Naive thymus-derived CD4-positive, alpha-beta T cell (primary cell): ENCODE data around the gene DUXB. TPM values are rescaled to one million over a fixed set of nuclear protein-coding genes. Genes with fewer than 3 reads are reported as not detected.

Source experiments
- ATAC-seq: fragments of 150-1000 bp; cut with Tn5 transposase; 2 replicates; pipeline ENCODE4 v1.10.0; 2021; ENCODE audit warnings: mild to moderate bottlenecking, moderate library complexity
- CTCF ChIA-PET: fragments of 350-600 bp; sonication (Branson Sonifier 250); formaldehyde crosslinking; loops from one replicate; lab custom pipeline; 2021; ENCODE audit warnings: antibody characterized with exemption; lab: Charles Lee
- POLR2A ChIA-PET: fragments of 350-600 bp; sonication (Branson Sonifier 250); formaldehyde crosslinking; loops from one replicate; lab custom pipeline; 2021; ENCODE audit warnings: antibody characterized with exemption, inconsistent platforms; lab: Charles Lee
- DNase-seq, 9 donors: peaks; one replicate each; pipeline versions ENCODE4 v3.0.0 to v3.0.0-alpha.2; 2020 to 2022; ENCODE audit warnings: mixed read lengths in 1 of 9
- H3K27ac ChIP-seq: one replicate; pipeline ENCODE4 v1.7.0; 2013; ENCODE audit warnings: mild to moderate bottlenecking, low read depth, low read length, moderate library complexity
- H3K27me3 ChIP-seq, 2 donors: one replicate each; pipeline ENCODE4 v1.7.0; 2013; ENCODE audit warnings: low read length in 2 of 2, mild to moderate bottlenecking in 2 of 2, moderate library complexity in 2 of 2; ENCODE audit not compliant: control insufficient read depth in 2 of 2, insufficient read depth in 2 of 2
- H3K36me3 ChIP-seq, 3 experiments: 1 replicate in 2 of 3; 2 replicates in 1 of 3; pipeline ENCODE4 v1.7.0; 2013; ENCODE audit warnings: low read length in 3 of 3, mild to moderate bottlenecking in 3 of 3, moderate library complexity in 1 of 3; ENCODE audit not compliant: insufficient read depth in 3 of 3, control insufficient read depth in 2 of 3
- H3K4me1 ChIP-seq, 2 donors: one replicate each; pipeline ENCODE4 v1.7.0; 2013; ENCODE audit warnings: low read length in 2 of 2, mild to moderate bottlenecking in 2 of 2, moderate library complexity in 1 of 2; ENCODE audit not compliant: control insufficient read depth in 2 of 2, insufficient read depth in 2 of 2
- H3K4me3 ChIP-seq: 2 replicates; pipeline ENCODE4 v1.7.0; 2013; ENCODE audit warnings: mild to moderate bottlenecking, low read length
- H3K9me3 ChIP-seq, 3 experiments: 1 replicate in 2 of 3; 2 replicates in 1 of 3; pipeline ENCODE4 v1.7.0; 2013; ENCODE audit warnings: low read length in 3 of 3; ENCODE audit not compliant: control insufficient read depth in 2 of 3
- H3K27ac Mint-ChIP-seq, 9 donors: one replicate each; pipeline ENCODE4 v1.8.0; 2020 to 2022; ENCODE audit warnings: mixed read lengths in 9 of 9, mild to moderate bottlenecking in 8 of 9, moderate library complexity in 5 of 9, inconsistent platforms in 2 of 9
- H3K27me3 Mint-ChIP-seq, 5 donors: one replicate each; pipeline ENCODE4 v1.8.0; 2021 to 2022; ENCODE audit warnings: mixed read lengths in 5 of 5, mild to moderate bottlenecking in 1 of 5
- H3K36me3 Mint-ChIP-seq, 5 donors: one replicate each; pipeline ENCODE4 v1.8.0; 2020 to 2022; ENCODE audit warnings: mixed read lengths in 5 of 5, mild to moderate bottlenecking in 3 of 5, inconsistent platforms in 1 of 5
- H3K4me1 Mint-ChIP-seq, 7 donors: one replicate each; pipeline ENCODE4 v1.8.0; 2020 to 2022; ENCODE audit warnings: mixed read lengths in 7 of 7, mild to moderate bottlenecking in 3 of 7, inconsistent platforms in 1 of 7
- H3K4me3 Mint-ChIP-seq, 10 donors: one replicate each; pipeline ENCODE4 v1.8.0; 2020 to 2022; ENCODE audit warnings: mild to moderate bottlenecking in 10 of 10, mixed read lengths in 10 of 10, moderate library complexity in 6 of 10, inconsistent platforms in 2 of 10
- H3K9me3 Mint-ChIP-seq, 11 donors: one replicate each; pipeline ENCODE4 v1.8.0; 2020 to 2022; ENCODE audit warnings: mixed read lengths in 11 of 11, mild to moderate bottlenecking in 4 of 11, inconsistent platforms in 1 of 11, moderate library complexity in 1 of 11
- intact Hi-C, 2 donors: fragments of 100-400 bp; cut with micrococcal nuclease; formaldehyde crosslinking; loops; one replicate each; pipeline ENCODE4 v1.15.1; 2023
- polyA plus RNA-seq, 2 donors: library from polyadenylated mRNA; unstranded; fragments of 300-500 nt; fragmentation: Illumina TruSeq; gene quantifications; one replicate each; pipeline ENCODE4 v1.2.3, GENCODE V29; 2021
- total RNA-seq, 6 experiments: library from RNA in 5 of 6; stranded (reverse) in 5 of 6; gene quantifications; 1 replicate in 5 of 6; 2 replicates in 1 of 6; pipeline ENCODE4 v1.2.3 and lab custom pipeline; 2021 to 2026

The DUXB gene
- total and polyA plus RNA-seq, 7 experiments from 2014 or later: not detected

DNA sequence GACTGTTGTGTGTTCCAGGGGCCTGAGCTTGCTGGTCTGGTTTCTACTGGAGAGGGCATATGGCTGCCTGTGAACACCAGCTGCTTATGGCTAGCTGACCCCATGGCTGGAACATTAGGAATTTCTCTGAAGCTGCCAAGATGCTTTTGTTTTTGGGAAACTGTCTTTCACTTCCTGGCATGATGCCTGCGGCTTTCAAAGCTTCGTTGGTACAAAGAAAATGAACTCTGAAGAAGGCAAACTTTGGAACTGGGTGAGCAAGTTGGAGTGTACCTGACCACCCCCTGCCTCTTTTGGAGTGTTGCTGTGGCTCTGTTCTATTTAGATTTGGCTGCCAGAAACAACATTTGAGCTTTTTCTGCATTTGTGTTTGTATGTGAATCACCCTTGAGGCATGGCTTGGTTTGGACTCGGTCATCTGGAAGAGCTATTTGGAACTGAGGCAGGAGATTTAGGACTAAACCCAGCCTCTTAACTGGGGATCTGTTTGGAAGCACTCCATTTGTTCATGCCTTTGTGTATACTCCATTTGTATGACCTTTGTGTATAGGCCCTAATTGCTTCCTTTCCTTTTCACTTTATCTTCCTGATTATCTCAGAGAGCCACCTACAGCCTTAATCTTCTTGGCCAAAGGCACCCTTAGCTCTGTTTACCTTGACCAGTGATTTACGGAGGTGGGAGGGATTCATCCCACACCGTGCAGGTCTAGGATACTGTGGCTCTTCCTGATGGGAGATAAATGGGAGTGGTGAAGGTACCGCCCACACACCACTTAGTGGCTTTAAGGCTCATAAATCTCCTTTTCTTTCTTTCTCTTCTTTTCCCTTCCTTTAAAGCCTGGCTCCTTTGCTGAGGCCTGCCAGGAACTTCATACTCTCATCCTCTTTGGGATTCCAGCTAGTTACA, 32.3 kb upstream of the DUXB start:
- H3K27me3 ChIP-seq: no peaks in the 10 kb centered on the region
- H3K36me3 Mint-ChIP-seq: no peaks in the 10 kb centered on the region
- H3K9me3 Mint-ChIP-seq: peaks cover 0 to 5% (median 0%) of the 10 kb centered on the region in 11 donors
- H3K27ac ChIP-seq: no peak overlapping the region
- peaks cover 0 to 6% (median 0%) of the 10 kb centered on the region in 5 donors for H3K27me3 Mint-ChIP-seq
- DNase-seq: no peak
- H3K4me1 Mint-ChIP-seq: no peaks in the 10 kb centered on the region
- POLR2A ChIA-PET: no interaction called here
- no peak for ATAC-seq
- H3K27ac Mint-ChIP-seq: no peak overlapping the region
- CTCF ChIA-PET: no interaction called here
- no peaks in the 10 kb centered on the region for H3K36me3 ChIP-seq
- no peaks in the 10 kb centered on the region for H3K4me1 ChIP-seq
- intact Hi-C loops: no loop called here
- no peaks in the 10 kb centered on the region for H3K9me3 ChIP-seq
- no peak overlapping the region for H3K4me3 Mint-ChIP-seq
- no peak overlapping the region for H3K4me3 ChIP-seq

GRCh38 chr16:75732871-75733270, 31.6 kb upstream of the DUXB start:
- H3K36me3 ChIP-seq: no peaks in the 10 kb centered on the region
- Mint-ChIP-seq H3K9me3 (peaks cover 0 to 4% (median 0%) of the 10 kb centered on the region in 11 donors), H3K4me1 (no peaks in the 10 kb centered on the region), H3K27ac (no peak overlapping the region), H3K4me3 (no peak overlapping the region), H3K36me3 (no peaks in the 10 kb centered on the region), H3K27me3 (peaks cover 0 to 4% (median 0%) of the 10 kb centered on the region in 5 donors)
- POLR2A ChIA-PET: no interaction called here
- no peaks in the 10 kb centered on the region for H3K4me1 ChIP-seq
- no peak overlapping the region for H3K27ac ChIP-seq
- CTCF ChIA-PET: no interaction called here
- DNase-seq (no peak), ATAC-seq (no peak)
- H3K27me3 ChIP-seq: no peaks in the 10 kb centered on the region
- H3K9me3 ChIP-seq: no peaks in the 10 kb centered on the region
- intact Hi-C loops: no loop called here
- no peak overlapping the region for H3K4me3 ChIP-seq

- POLR2A ChIA-PET: no interaction called here
- H3K4me1 ChIP-seq: no peaks in the 10 kb centered on the region
- DNase-seq (no peak), ATAC-seq (no peak)
- no peak overlapping the region for H3K27ac ChIP-seq
- Mint-ChIP-seq H3K4me1 (no peaks in the 10 kb centered on the region), H3K27me3 (no peaks in the 10 kb centered on the region), H3K4me3 (no peak overlapping the region), H3K27ac (no peak overlapping the region), H3K9me3 (peaks cover 0 to 4% (median 0%) of the 10 kb centered on the region in 11 donors), H3K36me3 (peaks cover 0 to 3% (median 0%) of the 10 kb centered on the region in 5 donors)
- CTCF ChIA-PET: no interaction called here
- intact Hi-C loops: no loop called here
- H3K27me3 ChIP-seq: no peaks in the 10 kb centered on the region
- no peaks in the 10 kb centered on the region for H3K9me3 ChIP-seq
- H3K4me3 ChIP-seq: no peak overlapping the region
- H3K36me3 ChIP-seq: no peaks in the 10 kb centered on the region
These were observed 26.0 kb upstream of the DUXB start for GRCh38 chr16:75727221-75727620.

GRCh38 chr16:75726390-75726789, 25.1 kb upstream of the DUXB start, which contains the start of gene CPHXL:
Gene CPHXL (minus strand): TSS chr16:75726490. CDS start chr16:75726442, 48 bp downstream.
- H3K4me3 Mint-ChIP-seq: no peak within 1 kb of the TSS
- ATAC-seq (no peak), DNase-seq (no peak)
- ChIA-PET POLR2A (no interaction called here), CTCF (no interaction called here)
- peaks cover 0 to 6% (median 0%) of the 10 kb centered on the region in 5 donors for H3K27me3 Mint-ChIP-seq
- H3K9me3 Mint-ChIP-seq: peaks cover 0 to 10% (median 3%) of the 10 kb centered on the region in 11 donors
- H3K4me1 ChIP-seq: no peaks in the 10 kb centered on the region
- no peak within 1 kb of the TSS for H3K4me3 ChIP-seq
- intact Hi-C loops: no loop called here
- no peaks in the 10 kb centered on the region for H3K36me3 ChIP-seq
- H3K27ac Mint-ChIP-seq: no peak within 1 kb of the TSS
- H3K36me3 Mint-ChIP-seq: peaks cover 0 to 4% (median 0%) of the 10 kb centered on the region in 5 donors
- no peaks in the 10 kb centered on the region for H3K4me1 Mint-ChIP-seq
- no peaks in the 10 kb centered on the region for H3K9me3 ChIP-seq
- H3K27me3 ChIP-seq: no peaks in the 10 kb centered on the region
- no peak within 1 kb of the TSS for H3K27ac ChIP-seq

DNA sequence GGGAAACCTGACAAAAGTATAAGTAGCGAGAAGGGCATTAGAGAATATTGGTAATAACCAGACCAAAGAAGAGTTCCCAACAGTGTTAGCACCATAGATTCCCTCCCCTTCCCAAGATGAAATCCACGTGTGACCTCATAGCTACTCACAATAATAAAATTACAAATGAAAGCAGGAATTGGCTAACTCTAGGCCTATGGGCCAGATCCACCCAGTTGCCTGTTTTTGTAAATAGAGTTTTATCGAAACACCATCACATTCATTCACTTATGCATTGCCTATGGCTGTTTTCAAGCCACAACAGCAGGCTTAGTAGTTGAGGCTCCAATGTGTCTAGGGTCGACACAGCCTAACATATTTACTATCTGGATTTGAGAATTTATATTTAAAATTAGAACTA, 17.2 kb upstream of the DUXB start:
- Histone ChIP-seq H3K27me3 (no peaks in the 10 kb centered on the region), H3K36me3 (no peaks in the 10 kb centered on the region), H3K4me3 (no peak overlapping the region), H3K27ac (no peak overlapping the region), H3K9me3 (no peaks in the 10 kb centered on the region), H3K4me1 (no peaks in the 10 kb centered on the region)
- no peaks in the 10 kb centered on the region for H3K4me1 Mint-ChIP-seq
- no peak overlapping the region for H3K4me3 Mint-ChIP-seq
- DNase-seq (no peak), ATAC-seq (no peak)
- peaks cover 0 to 38% (median 16%) of the 10 kb centered on the region in 5 donors for H3K27me3 Mint-ChIP-seq
- intact Hi-C loops: no loop called here
- ChIA-PET POLR2A (no interaction called here), CTCF (no interaction called here)
- H3K9me3 Mint-ChIP-seq: peaks cover 0 to 33% (median 11%) of the 10 kb centered on the region in 11 donors
- H3K36me3 Mint-ChIP-seq: peaks cover 0 to 5% (median 3%) of the 10 kb centered on the region in 5 donors
- no peak overlapping the region for H3K27ac Mint-ChIP-seq

DNA sequence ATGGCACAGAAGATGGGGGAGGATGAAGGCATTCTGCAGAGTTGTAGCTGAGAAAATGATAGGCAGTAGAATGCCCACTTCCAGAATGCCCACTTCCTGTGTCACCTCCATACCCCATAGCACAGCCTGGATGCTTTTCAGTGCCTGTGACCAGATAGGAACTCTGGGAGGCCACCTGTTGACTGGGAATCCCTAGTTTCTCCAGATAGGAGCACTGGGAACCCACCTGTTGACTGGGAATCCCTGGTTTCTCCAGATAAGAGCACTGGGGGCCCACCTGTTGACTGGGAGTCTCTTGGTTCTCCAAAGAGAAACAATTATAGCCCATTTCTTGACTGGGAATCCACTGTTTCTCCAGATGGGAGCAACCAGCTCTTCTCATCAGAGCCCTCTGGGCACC, 13.4 kb upstream of the DUXB start:
- no peaks in the 10 kb centered on the region for H3K36me3 ChIP-seq
- ChIA-PET CTCF (no interaction called here), POLR2A (no interaction called here)
- Mint-ChIP-seq H3K4me3 (no peak overlapping the region), H3K4me1 (no peaks in the 10 kb centered on the region), H3K27ac (no peak overlapping the region), H3K9me3 (peaks cover 3 to 38% (median 9%) of the 10 kb centered on the region in 11 donors), H3K27me3 (peaks cover 0 to 32% (median 13%) of the 10 kb centered on the region in 5 donors), H3K36me3 (peaks cover 0 to 10% (median 4%) of the 10 kb centered on the region in 5 donors)
- no peaks in the 10 kb centered on the region for H3K27me3 ChIP-seq
- peaks cover 0 to 14% (median 0%) of the 10 kb centered on the region in 3 experiments for H3K9me3 ChIP-seq
- intact Hi-C loops: no loop called here
- H3K27ac ChIP-seq: no peak overlapping the region
- no peak overlapping the region for H3K4me3 ChIP-seq
- H3K4me1 ChIP-seq: no peaks in the 10 kb centered on the region
- DNase-seq: no peak
- no peak for ATAC-seq
